Measurements from ENCODE around the gene ORM2.

ORM2 gene

DNA sequence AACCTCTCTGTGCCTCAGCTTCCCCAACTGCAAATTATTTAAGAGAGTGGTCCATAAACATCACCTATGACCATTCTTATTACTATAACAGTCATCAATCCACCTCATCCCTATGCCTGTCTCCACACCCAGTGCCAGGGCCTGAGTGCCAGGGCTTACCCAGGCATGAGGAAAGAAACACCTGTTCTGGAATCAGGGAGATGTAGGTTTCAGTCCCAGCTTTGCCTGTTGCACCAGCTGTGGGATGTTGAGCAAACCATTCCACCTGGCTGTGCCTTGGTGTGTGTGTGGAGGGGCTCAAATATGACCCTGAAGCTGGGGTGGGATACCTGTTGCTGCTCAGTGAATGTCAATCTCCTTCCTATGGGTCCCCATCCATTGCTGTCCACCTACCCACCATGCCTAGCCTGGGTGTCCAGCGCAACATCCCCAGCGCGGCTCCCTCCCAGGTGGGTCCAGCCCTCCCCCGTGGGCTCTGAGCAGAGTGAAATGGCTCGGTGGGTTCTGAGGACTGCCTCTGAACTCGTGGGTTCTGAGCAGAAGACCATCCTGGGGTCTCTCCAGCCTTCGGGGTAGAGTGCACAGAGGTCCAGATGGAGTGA, 41.8 kb downstream of the ORM2 start:
- no peak for DNase-seq (ENCODE audit: low spot score)

DNA sequence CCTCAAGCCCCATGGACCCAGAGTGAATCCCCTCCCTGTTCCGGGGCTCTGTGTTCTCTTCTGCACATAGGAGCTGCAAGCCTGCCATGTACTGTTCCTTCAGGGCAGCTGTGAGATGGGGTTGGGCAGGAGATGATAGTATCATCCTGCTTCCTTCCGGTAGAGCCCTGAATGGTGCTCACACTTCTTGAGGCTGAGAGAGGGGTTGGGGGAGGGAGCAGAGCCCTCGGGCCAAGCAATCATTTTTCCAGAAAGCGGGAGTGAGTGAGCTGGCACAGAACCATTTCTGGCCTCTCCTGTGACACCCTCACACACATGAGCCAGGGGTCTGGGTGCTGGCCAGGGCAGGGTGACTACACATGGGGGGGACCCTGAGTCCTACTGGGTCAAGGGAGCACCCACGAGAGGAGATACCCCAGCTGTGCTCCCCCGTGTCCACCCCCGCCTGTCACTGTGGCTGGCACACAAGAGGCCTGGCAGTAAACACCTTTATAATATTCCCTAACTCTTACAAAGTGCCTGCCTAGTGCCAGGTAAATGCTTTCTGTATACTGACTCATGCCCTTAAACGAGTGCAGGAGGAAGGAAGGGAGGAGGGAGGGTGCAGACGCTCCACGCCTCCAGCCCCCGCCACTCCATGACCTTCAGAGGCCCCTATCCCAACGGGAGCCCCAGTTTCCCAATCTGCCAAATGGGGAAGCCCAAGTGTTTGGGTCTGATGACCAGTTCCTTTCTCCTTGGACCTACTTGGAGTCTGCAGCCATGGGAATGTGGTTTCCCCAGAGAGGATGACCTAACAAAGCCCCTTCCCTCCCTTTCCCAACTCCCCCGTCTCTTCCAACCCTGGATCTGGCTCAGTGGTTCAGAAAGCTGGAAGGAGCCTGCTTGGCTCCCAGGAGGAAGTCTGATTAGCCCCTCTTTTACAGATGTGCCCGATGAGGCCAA, 42.6 kb downstream of the ORM2 start:
- no peak for DNase-seq (ENCODE audit: low spot score)

DNA sequence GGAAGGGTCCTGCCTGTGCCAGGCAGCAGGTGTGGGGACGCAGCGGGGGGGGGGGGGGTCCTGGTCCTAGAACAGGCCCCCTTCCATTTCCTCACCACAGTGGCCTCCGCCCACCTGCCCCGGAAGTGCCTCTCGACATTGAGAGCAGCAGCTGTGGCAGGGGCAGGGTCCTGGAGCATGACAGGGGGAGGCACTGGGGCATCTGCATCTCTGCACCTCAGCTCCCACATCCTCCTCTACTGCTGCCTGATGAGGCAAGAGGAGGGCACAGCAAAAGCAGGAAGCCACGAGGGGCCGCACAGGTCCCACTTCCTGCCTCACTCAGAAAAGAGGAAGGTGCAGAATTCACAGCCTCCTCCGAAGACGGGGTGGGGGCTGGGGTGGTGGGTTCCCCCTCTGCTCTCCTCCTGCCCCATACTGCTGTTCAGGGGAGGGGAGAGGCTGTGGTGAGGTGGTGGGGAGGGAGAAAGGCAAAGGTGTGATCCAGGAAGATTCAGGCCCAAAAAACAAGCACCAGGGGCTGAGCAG, 43.3 kb downstream of the ORM2 start:
- DNase-seq (ENCODE audit: low spot score): no peak

DNA sequence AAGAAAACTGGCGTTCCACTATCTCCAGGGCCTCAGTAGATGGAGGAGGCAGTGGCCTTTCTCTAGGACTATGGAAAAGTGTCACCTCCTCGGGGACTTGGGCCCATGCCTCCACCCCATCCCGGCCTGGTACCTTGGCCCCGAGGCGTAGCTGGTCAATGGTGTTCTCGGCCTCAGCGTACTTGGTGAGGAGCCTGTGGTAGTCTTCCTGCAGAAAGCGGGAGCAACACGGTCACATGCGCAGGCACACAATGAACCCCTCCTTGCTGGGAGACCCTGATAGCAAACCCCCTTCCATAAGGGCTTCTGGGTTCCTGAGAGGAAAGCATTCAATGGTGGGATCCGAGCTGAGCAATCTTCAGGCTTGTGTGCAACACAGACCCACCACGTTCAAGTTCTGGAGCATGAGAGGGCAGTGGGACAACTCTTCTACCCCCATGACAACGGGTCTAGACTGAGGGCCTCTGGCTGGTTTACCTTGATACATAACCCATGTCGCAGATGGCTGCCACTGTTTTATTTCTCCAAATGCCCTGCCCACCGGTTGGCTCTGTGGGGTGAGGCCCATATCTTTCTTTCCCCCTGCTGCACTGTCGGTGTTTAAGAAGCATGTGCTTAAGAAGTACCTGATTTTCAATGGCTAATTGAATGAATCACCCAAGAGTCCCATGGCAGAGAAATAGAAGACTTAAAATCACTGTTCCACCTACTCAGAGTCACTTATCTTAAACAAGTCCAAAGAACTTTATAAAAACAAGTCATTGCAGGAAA, 44.5 kb downstream of the ORM2 start:
- no peak for DNase-seq (ENCODE audit: low spot score)

DNA sequence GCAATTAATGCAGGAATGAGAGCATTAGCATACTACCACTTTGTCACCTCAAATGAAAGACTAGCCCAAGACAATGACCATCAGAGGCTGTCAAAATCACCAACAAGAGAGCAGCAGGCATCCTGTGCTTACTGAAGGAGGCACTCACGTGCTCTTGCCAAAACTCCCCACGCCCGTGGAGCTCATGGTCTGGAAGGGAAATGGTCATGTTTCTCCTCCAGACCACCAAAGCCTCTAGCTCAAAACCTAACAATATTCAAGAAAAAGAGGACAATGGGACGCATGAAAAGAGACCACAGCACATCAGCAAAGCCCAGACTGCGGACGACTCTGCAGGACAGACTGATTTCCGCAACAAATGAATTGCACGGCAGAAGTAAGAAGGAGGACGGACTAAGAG, 45.3 kb downstream of the ORM2 start:
- no peak for DNase-seq (ENCODE audit: low spot score)

DNA sequence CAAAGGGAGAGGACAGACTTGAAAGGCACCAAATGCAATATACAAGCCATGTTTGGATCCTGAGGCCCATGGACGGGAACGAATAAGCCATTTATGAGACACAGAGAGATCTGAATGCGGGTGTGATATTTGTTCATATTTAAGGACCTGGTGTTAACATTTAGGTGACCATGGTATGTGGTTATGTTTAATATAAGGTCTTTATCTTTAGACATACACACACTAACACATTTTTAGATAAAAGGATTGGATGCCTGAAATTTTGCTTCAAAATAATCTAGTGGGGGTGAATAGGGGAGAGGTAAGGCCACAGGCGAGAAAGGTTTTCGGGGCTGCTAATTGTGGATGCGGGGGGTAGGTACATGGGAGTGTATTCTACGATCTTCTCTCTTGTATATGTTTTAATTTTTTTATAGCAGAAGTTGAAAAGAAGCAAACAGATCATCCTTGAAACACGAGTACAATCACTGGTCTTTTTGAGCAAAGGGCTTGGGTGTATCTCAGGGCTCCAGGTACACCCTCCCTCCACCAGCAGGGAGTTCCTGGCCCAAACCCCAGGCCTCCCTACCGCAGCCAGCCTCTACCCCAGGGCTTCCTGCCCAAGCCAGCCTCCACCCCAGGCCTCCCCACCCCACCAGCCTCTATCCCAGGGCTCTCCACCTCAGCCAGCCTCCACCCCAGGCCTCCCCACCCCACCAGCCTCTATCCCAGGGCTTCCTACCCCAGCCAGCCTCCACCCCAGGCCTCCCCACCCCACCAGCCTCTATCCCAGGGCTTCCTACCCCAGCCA, 45.9 kb downstream of the ORM2 start:
- DNase-seq (ENCODE audit: low spot score): no peak

DNA sequence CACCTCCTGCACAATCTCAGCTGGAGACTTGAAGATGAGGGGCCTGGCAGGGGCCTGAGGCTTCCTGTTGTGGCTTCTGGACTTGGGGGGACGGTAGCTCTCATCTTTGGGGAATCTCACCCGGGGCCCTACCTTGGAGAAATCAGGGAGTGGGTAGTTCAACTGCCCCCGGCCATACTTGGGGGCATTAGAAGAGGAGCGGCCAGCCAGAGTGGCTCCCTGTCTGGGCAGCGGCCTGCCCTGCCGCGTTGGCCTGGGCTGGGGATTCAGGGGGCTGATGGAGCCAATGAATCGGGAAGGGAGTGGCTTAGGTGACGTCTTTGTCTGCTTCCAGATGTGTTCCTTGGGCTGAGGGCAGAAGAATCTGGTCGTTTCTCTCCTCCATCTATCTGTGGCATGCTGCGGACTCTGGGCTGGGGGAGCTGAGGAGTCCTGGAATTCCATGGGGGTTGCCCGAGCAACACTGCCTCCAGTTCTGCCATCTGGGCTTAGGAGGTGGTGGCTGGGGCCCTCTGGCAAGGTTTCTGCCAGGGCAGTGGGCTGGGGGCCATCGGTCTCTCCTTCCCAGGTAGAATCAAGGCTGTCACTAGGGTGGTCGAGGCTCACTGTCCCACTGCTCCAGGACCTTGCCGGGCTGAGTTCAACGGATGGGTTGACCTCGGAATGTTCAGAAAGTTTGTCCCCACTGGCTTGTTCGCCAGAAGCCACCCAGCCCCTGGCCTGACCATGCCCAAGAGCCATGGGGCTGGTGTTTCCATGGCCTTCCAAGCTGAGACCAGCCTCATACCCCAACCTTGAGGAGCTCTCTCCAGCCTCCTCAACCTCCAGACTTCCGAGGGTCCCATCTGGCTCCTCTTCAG, 47.1 kb downstream of the ORM2 start:
- DNase-seq (ENCODE audit: low spot score): no peak

DNA sequence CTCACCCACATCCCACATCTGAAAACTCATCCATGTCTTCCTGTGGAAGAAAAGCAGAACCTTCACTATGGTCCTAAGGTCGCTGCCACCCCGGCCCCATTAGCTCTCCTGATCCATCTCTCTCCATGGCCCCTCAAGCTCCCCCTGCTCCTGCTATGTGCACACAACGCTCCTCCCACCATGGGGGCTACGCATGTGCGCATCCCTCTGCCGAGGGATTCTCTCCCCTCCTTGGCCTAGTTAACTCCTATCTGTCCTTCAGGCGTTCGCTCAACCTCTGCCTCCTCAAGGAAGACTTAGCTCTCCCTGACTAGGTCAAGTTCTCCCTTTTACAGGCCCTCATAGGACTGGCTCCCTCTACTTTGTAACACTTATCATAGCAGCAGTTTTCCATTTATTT, 48.3 kb downstream of the ORM2 start:
- no peak for DNase-seq (ENCODE audit: low spot score)

DNA sequence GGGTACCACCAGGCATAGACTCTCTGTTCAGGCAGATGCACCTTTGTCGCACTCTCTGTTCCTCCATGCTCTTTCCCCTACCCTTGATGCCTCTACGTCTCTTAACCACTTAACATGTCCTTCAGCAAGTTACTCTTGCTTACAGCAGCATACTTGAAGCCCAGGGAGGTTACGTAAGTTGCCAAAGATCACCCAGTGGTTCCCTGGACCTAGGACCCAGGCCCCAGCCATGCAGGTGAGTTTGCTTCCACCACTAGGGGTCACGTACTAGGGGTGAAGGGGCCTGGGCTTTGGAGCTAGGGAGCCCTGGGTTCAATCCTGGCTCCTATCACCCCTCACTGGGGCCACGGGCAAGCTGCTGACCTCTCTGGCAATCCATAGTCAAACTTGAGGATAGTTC, 49.2 kb downstream of the ORM2 start:
- no peak for DNase-seq (ENCODE audit: low spot score)

All from cerebellar cortex (tissue), 1 donor.